ENCODE results near the gene CDK16.

The CDK16 gene

DNA sequence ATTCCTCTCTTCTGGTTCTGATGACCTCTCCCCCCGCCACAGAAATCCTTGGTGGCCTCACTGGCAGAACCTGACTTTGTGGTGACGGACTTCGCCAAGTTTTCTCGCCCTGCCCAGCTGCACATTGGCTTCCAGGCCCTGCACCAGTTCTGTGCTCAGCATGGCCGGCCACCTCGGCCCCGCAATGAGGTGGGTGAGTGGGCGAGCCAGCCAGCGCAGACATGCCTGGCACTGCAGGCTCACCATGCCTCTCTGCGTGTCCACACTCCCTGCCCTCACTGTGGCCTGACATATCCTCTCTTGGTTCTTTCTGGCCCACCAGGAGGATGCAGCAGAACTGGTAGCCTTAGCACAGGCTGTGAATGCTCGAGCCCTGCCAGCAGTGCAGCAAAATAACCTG lies 16.2 kb upstream of the CDK16 start:
- in situ Hi-C loops (cut with HindIII; ENCODE audit: low sequenced_read_pairs): no loop called here
- TF ChIP-seq, protein P1, sequence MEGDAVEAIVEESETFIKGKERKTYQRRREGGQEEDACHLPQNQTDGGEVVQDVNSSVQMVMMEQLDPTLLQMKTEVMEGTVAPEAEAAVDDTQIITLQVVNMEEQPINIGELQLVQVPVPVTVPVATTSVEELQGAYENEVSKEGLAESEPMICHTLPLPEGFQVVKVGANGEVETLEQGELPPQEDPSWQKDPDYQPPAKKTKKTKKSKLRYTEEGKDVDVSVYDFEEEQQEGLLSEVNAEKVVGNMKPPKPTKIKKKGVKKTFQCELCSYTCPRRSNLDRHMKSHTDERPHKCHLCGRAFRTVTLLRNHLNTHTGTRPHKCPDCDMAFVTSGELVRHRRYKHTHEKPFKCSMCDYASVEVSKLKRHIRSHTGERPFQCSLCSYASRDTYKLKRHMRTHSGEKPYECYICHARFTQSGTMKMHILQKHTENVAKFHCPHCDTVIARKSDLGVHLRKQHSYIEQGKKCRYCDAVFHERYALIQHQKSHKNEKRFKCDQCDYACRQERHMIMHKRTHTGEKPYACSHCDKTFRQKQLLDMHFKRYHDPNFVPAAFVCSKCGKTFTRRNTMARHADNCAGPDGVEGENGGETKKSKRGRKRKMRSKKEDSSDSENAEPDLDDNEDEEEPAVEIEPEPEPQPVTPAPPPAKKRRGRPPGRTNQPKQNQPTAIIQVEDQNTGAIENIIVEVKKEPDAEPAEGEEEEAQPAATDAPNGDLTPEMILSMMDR (IDR thresholded peaks at IDR 0.05; ENCODE audit: low read depth, low read length, missing control alignments): no peak
- H3K4me3 ChIP-seq (ENCODE audit: low read depth, low read length): no peak overlapping the region
- no peak for DNase-seq (ENCODE audit: low read depth)

DNA sequence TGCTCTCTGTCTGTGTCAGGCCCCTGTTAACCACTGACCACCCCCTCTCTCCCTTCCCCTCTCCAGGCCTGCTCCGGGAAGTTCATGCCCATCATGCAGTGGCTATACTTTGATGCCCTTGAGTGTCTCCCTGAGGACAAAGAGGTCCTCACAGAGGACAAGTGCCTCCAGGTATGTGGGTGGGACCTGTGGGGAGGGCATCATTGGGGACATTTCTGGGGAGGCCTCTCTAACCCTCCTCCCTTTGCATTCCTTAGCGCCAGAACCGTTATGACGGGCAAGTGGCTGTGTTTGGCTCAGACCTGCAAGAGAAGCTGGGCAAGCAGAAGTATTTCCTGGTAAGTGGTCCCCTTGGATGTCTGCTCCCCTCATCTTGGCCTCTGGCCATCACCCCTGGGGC lies 15.6 kb upstream of the CDK16 start:
- no peak for DNase-seq (ENCODE audit: low read depth)

DNA sequence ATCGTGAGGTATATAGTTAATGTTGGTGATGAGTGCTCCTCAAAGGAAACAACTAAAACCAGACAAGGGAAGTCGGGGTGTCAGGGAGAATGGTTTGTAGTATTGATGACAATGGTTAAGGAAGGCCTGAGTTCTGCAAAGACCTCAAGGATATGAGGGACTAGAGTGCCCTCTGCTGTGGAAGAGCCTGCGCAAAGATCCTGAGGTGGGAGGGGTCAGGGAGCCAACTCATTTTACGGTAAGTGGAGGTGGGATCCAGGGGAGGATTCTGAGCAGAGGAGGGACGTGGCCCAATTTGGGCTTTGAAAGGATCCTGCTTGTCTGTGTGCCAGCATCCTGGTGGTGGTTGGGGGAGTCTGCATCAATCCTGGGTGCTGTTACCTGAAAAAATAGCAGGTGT lies 13.5 kb upstream of the CDK16 start:
- no peak overlapping the region for H3K4me3 ChIP-seq (ENCODE audit: low read depth, low read length)
- no peak for DNase-seq (ENCODE audit: low read depth)
- in situ Hi-C loops (cut with HindIII; ENCODE audit: low sequenced_read_pairs): no loop called here
- TF ChIP-seq, protein P1 (IDR thresholded peaks at IDR 0.05; ENCODE audit: low read depth, low read length, missing control alignments): no peak

More for the DNA sequence above, 15.6 kb upstream of the CDK16 start:
- TF ChIP-seq, protein P1 (IDR thresholded peaks at IDR 0.05; ENCODE audit: low read depth, low read length, missing control alignments): no peak
- H3K4me3 ChIP-seq (ENCODE audit: low read depth, low read length): no peak overlapping the region
- in situ Hi-C loops (cut with HindIII; ENCODE audit: low sequenced_read_pairs): no loop called here

DNA sequence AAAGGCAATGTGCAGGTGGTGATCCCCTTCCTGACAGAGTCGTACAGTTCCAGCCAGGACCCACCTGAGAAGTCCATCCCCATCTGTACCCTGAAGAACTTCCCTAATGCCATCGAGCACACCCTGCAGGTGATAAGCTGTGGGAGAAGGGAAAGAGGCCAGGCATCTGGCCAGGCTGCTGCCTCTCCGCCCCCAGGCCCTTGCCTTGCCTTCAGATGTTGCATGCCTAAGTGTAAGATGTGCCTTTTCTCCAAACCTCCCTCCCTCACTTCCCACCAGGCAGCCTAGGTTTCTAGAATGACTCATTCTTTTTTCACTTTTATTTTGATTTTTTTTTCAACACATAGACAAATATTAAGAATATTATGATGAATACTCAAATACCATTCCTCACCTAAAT lies 12.2 kb upstream of the CDK16 start:
- TF ChIP-seq, protein P1 (IDR thresholded peaks at IDR 0.05; ENCODE audit: low read depth, low read length, missing control alignments): no peak
- H3K4me3 ChIP-seq (ENCODE audit: low read depth, low read length): no peak overlapping the region
- no peak for DNase-seq (ENCODE audit: low read depth)
- in situ Hi-C loops (cut with HindIII; ENCODE audit: low sequenced_read_pairs): no loop called here

DNA sequence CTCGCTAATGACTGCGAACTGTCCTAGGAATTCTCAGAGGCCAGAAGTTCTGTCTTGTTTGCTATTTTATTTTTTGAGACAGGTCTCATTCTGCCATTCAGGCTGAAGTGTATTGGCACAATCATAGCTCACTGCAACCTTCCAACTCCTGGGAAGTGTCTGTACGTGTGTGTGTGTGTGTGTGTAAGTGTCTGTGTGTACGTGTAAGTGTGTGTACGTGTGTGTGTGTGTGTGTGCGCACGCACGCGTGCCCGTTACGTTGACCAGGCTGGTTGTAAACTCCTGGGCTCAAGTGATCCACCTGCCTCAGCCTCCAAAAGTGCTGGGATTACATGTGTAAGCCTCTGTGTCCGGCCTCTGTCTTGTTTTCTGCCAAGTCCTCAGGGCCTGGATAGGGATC lies 10.4 kb upstream of the CDK16 start:
- in situ Hi-C loops (cut with HindIII; ENCODE audit: low sequenced_read_pairs): no loop called here
- H3K4me3 ChIP-seq (ENCODE audit: low read depth, low read length): no peak overlapping the region
- TF ChIP-seq, protein P1 (IDR thresholded peaks at IDR 0.05; ENCODE audit: low read depth, low read length, missing control alignments): no peak
- no peak for DNase-seq (ENCODE audit: low read depth)

DNA sequence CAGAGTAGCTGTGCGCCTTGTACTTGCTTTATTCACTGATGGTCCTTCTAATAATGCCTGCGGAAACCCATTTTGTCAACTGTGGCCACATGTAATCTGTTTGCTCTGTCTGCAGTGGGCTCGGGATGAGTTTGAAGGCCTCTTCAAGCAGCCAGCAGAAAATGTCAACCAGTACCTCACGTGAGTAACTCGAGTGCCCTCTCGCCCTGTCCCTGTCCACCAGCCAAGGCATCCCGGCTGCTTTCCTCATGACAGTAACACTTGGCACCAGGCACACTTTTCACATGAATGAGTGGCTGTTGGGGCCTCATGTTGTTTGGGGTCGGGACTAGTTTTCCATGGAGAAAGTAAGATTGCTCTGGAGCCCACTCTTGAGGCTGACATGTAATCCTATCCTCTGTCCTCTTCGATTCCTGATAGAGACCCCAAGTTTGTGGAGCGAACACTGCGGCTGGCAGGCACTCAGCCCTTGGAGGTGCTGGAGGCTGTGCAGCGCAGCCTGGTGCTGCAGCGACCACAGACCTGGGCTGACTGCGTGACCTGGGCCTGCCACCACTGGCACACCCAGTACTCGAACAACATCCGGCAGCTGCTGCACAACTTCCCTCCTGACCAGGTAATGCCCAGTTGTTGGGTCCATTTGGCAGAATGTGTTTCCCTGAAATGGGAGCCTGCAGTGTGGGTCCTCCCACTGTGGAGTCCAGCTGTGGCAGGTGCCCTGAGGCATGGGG lies 8.8 kb upstream of the CDK16 start:
- no peak for DNase-seq (ENCODE audit: low read depth)
- in situ Hi-C loops (cut with HindIII; ENCODE audit: low sequenced_read_pairs): no loop called here
- TF ChIP-seq, protein P1 (IDR thresholded peaks at IDR 0.05; ENCODE audit: low read depth, low read length, missing control alignments): no peak
- no peak overlapping the region for H3K4me3 ChIP-seq (ENCODE audit: low read depth, low read length)

Measured in astrocyte of the cerebellum (primary cell).